Osteocyte (in vitro differentiated cells): Measurements from ENCODE around the gene HMGXB3. TPM values are rescaled to one million over a fixed set of nuclear protein-coding genes. Genes with fewer than 3 reads are reported as not detected.

Experiments
- DNase-seq: peaks from one replicate; pipeline ENCODE4 v3.0.0; 2021; ENCODE audit warnings: mixed read lengths; ENCODE audit not compliant: unreplicated experiment; ENCODE audit errors: extremely low spot score
- H3K27ac Mint-ChIP-seq: one replicate; pipeline ENCODE4 v1.8.0; 2021; ENCODE audit warnings: mild to moderate bottlenecking, mixed read lengths; ENCODE audit not compliant: unreplicated experiment
- H3K27me3 Mint-ChIP-seq: one replicate; pipeline ENCODE4 v1.8.0; 2021; ENCODE audit warnings: mixed read lengths; ENCODE audit not compliant: unreplicated experiment
- H3K36me3 Mint-ChIP-seq: one replicate; pipeline ENCODE4 v1.8.0; 2021; ENCODE audit warnings: mixed read lengths; ENCODE audit not compliant: unreplicated experiment
- H3K4me1 Mint-ChIP-seq: one replicate; pipeline ENCODE4 v1.8.0; 2021; ENCODE audit warnings: mixed read lengths; ENCODE audit not compliant: unreplicated experiment
- H3K4me3 Mint-ChIP-seq: one replicate; pipeline ENCODE4 v1.8.0; 2021; ENCODE audit warnings: mild to moderate bottlenecking, moderate library complexity, mixed read lengths; ENCODE audit not compliant: unreplicated experiment
- H3K9me3 Mint-ChIP-seq: one replicate; pipeline ENCODE4 v1.8.0; 2021; ENCODE audit warnings: mixed read lengths; ENCODE audit not compliant: unreplicated experiment
- total RNA-seq: library from RNA; stranded (reverse); gene quantifications from 2 replicates; pipeline ENCODE4 v1.2.1, GENCODE V29; 2021
- TF ChIP-seq, protein P1 (sequence below): fragments of 200-600 bp; sonication (generic); IDR thresholded peaks from 2 replicates; pipeline ENCODE4 v1.5.0; 2021; ENCODE audit warnings: antibody characterized with exemption, mild to moderate bottlenecking, moderate library complexity

HMGXB3 gene
- total RNA-seq, 1 donor from 2014 or later: 58.6 TPM

DNA sequence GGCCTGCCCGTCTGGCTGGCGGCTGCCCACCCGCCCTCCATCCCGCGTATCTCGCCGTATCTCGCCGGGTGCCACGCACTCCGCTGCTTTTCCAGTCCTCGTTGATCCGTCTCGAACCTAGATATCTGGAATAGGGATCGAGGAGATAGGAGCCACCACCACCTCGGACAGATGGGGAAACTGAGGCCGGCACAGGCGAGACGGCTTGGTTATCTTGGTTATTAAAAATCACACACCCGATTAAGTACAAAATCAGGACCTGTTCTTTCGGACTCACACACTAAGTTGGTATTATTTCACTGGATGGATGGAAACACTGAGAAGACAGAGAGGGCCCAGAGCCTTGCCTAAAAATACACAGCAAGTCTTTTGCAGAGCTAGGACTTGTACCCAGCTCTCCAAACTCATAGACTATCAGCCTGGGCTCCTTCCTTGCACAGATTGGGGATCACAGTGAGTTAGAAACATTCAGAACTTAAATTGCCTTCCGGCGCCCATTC, 39.3 kb upstream of the HMGXB3 start:
- Mint-ChIP-seq H3K4me3 (peak overlapping the region; percentile 88), H3K4me1 (peaks cover 49% of the 10 kb centered on the region), H3K27ac (peak overlapping the region; percentile 75), H3K9me3 (no peaks in the 10 kb centered on the region), H3K27me3 (no peaks in the 10 kb centered on the region), H3K36me3 (no peaks in the 10 kb centered on the region)
- DNase-seq: no peak
- TF ChIP-seq, protein P1, sequence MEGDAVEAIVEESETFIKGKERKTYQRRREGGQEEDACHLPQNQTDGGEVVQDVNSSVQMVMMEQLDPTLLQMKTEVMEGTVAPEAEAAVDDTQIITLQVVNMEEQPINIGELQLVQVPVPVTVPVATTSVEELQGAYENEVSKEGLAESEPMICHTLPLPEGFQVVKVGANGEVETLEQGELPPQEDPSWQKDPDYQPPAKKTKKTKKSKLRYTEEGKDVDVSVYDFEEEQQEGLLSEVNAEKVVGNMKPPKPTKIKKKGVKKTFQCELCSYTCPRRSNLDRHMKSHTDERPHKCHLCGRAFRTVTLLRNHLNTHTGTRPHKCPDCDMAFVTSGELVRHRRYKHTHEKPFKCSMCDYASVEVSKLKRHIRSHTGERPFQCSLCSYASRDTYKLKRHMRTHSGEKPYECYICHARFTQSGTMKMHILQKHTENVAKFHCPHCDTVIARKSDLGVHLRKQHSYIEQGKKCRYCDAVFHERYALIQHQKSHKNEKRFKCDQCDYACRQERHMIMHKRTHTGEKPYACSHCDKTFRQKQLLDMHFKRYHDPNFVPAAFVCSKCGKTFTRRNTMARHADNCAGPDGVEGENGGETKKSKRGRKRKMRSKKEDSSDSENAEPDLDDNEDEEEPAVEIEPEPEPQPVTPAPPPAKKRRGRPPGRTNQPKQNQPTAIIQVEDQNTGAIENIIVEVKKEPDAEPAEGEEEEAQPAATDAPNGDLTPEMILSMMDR: no peak

DNA sequence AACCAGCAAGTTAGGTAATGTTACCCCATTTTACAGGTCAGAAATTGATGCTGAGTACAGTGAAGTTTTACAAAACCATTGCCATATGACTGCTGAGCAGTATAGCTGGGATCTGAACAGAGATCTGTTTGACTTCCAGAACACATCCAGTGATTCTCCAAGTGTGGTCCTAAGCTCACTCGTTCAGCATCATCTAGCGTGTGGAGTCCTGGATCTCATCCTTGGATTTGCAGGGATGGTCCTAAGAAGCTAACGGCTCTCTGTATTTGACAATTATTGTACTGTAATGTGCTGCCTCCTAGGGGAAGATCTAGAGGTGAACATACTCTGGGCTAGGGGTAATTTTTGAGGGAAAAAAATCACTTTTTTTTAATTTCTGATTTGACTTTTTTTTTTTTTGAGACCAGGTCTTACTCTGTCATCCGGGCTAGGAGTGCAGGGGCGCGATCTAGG, 38.6 kb upstream of the HMGXB3 start:
- Mint-ChIP-seq H3K9me3 (no peaks in the 10 kb centered on the region), H3K4me3 (peak overlapping the region; percentile 88), H3K27me3 (no peaks in the 10 kb centered on the region), H3K4me1 (peaks cover 44% of the 10 kb centered on the region), H3K27ac (peak overlapping the region; percentile 75), H3K36me3 (no peaks in the 10 kb centered on the region)
- TF ChIP-seq, protein P1: peak; percentile 73
- no peak for DNase-seq

DNA sequence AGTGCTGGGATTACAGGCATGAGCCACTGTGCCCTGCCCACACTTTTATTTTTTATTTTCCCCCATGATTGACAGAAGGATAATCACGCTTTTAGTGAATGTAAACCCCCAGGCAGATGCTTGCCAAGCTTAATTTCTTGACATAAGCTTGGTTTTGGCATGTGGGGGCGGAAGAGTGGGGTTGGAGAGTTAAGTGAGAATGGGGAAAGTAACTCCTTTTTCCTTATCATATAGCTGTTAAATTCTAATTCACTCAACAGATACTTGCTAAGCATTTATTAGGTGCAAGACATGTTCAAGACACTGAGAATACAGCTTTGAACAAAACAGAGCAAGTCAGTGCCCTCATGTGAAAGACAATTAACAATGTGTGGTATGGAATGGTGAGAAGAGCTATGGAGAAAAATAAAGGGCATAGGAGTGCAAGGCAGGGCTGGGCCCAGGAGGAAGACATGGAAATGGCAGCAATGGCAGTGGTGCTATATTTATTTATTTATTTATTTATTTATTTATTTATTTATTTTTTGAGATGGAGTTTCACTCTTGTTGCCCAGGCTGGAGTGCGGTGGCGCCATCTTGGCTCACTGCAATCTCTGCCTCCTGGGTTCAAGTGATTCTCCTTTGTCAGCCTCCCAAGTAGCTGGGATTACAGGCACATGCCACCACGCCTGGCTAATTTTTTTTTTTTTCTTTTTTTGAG, 37.8 kb upstream of the HMGXB3 start:
- no peak for DNase-seq
- no peak overlapping the region for H3K4me3 Mint-ChIP-seq
- H3K4me1 Mint-ChIP-seq: peaks cover 38% of the 10 kb centered on the region
- peaks cover 3% of the 10 kb centered on the region for H3K36me3 Mint-ChIP-seq
- H3K27ac Mint-ChIP-seq: no peak overlapping the region
- H3K27me3 Mint-ChIP-seq: no peaks in the 10 kb centered on the region
- no peaks in the 10 kb centered on the region for H3K9me3 Mint-ChIP-seq
- TF ChIP-seq, protein P1: no peak

DNA sequence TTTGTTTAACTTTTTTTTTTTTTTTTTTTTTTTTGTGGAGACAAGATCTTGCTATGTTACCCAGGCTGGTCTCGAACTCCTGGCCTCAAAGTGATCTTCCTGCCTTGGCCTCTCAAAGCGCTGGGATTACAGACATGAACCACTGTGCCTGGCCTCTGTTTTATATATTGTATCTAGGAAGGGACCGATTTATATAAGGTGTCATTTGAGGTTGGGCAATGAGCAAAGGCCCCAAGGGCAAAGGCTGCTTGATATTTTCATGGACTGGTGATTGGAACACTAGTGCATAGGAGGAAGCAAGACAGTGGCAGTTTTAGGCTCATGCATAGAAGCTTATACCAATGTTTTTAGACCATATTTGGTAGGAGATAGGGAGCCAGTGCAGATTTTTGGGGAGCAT, 36.8 kb upstream of the HMGXB3 start:
- Mint-ChIP-seq H3K9me3 (no peaks in the 10 kb centered on the region), H3K36me3 (peaks cover 5% of the 10 kb centered on the region)

DNA sequence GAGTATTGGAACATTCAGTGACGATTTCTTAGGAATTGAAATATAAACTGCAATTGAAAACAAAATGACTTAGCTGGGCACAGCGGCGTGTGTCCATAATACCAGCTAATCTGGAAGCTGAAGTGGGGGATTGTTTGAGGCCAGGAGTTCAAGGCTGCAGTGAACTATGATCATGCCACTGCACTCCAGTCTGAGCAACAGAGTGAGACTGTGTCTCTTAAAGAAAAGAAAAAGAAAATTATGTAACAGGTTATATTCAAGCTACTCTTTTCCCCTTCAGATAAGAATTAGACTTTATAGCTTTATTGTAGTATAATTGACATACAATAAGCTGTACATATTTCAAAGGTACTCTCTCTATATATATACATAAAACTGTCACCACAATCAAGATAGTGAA, 33.6 kb upstream of the HMGXB3 start:
- Mint-ChIP-seq H3K9me3 (no peaks in the 10 kb centered on the region), H3K27ac (no peak overlapping the region), H3K4me3 (no peak overlapping the region), H3K27me3 (no peaks in the 10 kb centered on the region), H3K4me1 (peaks cover 7% of the 10 kb centered on the region), H3K36me3 (peaks cover 7% of the 10 kb centered on the region)
- DNase-seq: no peak
- TF ChIP-seq, protein P1: no peak

More for the DNA sequence above, 36.8 kb upstream of the HMGXB3 start:
- Mint-ChIP-seq H3K27me3 (no peaks in the 10 kb centered on the region), H3K4me1 (peaks cover 31% of the 10 kb centered on the region), H3K27ac (no peak overlapping the region), H3K4me3 (no peak overlapping the region)
- DNase-seq: no peak
- TF ChIP-seq, protein P1: no peak
